HL-60 (cell line): ENCODE results near the gene SPOCK3.

ENCODE experiments used
- POLR2AphosphoS5 ChIP-seq: IDR thresholded peaks from 2 replicates; pipeline ENCODE4 v1.6.1; 2012; ENCODE audit warnings: low read depth
- TF ChIP-seq, protein P1 (sequence below): IDR thresholded peaks from one replicate; pipeline ENCODE4 v1.5.1; 2011; ENCODE audit warnings: low read length, control low read depth, inconsistent platforms; ENCODE audit not compliant: insufficient read depth

DNA sequence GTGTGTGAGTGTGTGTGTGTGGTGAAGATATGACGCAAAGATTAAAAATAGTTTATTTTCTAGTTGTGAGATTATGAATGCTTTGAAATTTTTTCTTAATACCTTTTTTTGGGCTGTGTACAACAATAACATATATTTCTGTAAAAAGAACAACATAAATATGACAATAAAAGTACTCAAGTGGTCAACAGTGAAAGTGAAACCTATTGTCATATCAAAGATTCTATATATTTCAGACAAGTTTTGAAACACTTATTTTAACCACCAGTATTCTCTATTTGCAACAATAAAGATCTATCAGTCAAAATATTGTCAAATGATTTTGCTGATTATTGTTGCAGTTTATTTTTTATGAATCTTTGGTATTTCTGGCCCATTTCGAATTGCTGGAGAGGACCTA, 98.0 kb downstream of the SPOCK3 start:
- TF ChIP-seq, protein P1, sequence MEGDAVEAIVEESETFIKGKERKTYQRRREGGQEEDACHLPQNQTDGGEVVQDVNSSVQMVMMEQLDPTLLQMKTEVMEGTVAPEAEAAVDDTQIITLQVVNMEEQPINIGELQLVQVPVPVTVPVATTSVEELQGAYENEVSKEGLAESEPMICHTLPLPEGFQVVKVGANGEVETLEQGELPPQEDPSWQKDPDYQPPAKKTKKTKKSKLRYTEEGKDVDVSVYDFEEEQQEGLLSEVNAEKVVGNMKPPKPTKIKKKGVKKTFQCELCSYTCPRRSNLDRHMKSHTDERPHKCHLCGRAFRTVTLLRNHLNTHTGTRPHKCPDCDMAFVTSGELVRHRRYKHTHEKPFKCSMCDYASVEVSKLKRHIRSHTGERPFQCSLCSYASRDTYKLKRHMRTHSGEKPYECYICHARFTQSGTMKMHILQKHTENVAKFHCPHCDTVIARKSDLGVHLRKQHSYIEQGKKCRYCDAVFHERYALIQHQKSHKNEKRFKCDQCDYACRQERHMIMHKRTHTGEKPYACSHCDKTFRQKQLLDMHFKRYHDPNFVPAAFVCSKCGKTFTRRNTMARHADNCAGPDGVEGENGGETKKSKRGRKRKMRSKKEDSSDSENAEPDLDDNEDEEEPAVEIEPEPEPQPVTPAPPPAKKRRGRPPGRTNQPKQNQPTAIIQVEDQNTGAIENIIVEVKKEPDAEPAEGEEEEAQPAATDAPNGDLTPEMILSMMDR = no peak
- no peak for TF ChIP-seq POLR2AphosphoS5
